GM19455 (cell line): ENCODE measurements around the gene HSPA12B.
"Not testable (repeated sequence)": the region's sequence is repeated elsewhere in the genome, so short reads cannot be mapped to it uniquely, and the experiment has no call there.

Experiments
- ATAC-seq: cut with Tn5 transposase; IDR thresholded peaks from one replicate; pipeline ENCODE4 v1.9.1; 2021; ENCODE audit not compliant: unreplicated experiment

Gene HSPA12B

DNA sequence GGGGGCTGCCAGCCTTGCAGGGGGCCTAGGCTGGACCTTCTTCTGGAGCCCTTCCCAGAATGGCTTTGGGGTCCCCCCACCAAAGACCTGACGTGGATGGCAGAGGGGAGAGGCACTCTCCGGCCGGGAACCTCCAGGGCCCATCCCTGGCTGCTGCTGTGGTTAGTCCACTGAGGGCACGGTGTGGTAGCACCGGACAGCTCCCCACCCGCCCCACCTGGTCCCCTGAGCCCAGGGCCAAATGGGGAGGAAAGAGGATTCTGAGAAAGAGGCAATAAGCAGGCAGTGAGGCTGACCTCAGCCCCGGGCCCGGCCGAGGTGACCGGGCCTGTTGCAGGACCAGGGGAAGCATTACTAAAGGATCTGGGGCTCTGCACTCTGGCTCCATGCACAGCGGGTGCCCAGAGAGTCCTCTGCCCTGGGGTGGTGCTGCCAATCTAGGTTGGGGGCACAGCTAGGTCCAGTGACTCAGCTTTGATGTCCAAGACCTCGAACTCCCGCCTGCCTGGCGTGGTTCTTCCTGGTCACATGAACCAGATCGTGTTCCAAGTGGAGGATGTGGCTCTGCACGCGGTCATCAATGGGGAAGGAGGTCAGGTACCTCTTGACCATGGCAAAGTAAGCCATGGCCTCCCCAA, 51.9 kb downstream of the HSPA12B start:
- ATAC-seq = no peak

DNA sequence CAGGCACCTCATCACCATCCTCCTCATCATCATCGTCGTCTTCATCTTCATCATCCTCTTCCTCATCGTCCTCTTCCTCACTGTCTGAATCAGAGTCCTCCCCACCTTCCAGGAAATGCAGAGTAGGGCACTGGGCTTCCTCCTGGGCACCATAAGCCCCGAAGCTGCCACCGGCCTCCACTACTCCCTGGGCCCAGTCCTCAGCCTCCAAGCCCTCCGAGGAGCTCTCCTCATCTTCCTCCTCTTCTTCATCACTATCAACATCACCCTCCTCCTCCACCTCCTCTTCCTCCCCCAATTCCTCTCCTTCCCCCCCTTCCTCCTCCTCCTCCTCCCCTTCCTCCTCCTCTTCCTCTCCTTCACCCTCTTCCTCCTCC, 52.4 kb downstream of the HSPA12B start:
- no peak for ATAC-seq

DNA sequence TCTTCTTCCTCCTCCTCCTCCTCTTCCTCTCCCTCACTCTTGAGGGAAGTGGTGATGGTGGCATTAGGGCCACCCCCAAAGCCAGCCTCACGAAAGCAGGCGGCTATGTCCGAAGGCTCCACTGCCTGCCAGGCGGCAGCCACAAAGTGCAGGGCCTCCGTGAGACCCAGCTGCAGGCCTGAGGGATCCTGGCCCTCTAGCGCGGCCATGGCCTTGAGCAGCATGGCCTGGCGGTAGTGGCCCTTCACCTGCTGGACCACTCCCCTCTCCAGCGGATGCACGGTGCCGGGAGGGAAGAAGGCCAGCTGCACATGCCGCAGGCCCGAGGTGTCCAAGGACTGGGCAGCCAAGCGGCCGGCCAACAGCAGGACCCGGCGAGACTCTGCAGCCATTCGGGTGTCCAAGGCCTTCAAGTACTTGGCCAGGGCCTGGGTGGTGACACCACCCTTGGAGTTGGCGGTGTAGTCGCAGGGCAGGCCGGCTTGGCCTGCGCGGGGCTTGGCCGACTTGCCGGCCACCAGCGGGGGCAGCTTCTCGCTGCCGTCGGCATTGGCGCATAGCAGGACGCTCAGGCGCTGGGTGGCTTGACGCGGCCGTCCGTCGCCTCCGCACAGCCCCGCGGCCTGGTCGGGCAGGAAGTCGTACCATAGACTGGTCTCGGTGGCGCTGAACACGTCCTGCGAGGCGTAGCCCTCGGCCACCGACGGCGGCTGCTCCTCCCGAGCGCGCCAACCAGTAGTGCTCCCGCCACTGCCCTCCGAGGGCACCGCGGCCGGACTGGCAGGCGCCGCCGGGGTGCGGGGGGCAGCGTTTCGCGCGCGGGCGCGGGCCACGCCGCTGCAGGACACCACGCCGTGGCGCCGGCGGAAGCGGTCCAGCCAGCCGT, 53.0 kb downstream of the HSPA12B start:
- no peak for ATAC-seq

DNA sequence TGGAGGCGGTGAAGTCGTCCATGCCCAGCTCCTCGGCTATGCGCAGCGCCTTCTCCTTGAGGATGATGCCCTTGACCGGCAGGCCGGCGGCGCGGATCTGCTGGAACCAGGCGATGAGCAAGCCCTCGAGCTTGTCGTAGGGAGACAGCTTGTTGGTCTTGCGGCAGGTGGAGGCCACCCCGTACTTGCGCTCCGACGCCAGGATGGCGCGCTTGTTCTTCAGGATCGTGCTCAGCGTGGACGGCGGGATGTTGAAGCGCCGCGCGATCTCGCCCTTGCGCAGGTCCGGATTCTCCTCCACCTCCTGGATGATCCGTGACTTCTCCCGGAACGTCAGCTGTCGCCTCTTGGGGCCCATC, 53.6 kb downstream of the HSPA12B start:
- peak; percentile 32 for ATAC-seq

DNA sequence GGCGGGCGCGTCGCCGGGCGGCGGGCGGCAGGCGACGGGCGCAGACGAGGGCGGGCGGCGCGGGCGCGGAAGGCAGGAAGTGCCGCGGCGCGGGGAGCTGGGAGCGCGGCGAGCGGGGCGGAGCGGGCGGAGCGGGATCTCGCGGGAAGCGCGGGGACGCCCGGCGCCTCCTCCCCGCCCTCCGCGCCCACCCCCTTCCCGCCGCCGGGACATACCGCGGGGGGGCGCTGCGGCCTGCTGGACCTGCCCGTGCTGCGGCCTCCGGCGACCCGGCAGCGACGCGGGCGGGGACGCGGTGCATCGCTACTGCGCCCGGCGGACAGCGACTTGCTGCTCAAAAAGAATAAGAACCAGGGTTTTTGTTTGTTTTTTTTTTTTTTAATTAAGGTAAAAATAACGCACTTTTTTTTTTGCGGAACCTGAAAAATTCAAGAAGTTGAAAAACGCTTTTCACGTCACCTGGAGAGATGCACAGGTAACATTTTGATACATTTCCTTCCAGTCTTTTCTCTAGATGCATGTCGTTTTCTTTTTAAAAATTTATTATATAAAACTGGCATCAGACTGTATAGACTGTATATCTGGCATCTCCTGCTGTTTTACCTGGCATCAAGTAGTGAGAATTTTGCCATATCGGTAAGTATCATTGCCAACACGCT, 54.3 kb downstream of the HSPA12B start, which contains the start of gene CENPB:
Gene CENPB (minus strand): TSS at position 76 of the 659 bp plus-strand sequence. CDS start 257 bp downstream, outside the sequence.
- peak; percentile 77 for ATAC-seq

DNA sequence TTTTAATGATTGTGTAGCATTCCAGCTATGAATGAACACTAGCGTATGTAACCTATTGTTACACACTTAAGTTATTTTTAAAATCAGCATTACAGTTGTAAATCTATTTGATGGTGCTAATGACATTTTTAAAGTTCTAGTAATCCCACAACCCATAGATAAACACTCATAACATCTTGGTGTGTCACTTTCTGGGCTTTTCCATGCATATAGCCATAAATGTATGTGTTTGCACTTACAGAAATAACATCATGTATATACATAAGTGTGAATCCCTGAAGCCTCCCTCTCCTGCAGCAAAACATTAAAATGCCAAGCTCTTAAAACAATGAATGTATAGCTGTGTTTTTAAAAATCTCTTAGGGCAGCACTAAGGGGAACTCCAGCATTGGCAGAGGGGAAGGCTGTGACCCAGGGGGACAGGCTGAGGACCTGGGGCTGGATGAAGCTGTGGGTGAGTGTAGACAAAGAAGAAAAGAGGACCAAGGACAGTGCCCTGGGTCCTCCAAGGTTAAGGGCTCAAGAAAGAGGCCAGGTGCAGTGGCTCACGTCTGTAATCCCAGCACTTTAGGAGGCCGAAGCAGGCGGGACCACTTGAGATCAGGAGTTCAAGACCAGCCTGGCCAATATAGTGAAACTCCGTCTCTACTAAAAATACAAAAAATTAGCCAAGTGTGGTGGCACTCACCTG, 55.0 kb downstream of the HSPA12B start:
- no peak for ATAC-seq

DNA sequence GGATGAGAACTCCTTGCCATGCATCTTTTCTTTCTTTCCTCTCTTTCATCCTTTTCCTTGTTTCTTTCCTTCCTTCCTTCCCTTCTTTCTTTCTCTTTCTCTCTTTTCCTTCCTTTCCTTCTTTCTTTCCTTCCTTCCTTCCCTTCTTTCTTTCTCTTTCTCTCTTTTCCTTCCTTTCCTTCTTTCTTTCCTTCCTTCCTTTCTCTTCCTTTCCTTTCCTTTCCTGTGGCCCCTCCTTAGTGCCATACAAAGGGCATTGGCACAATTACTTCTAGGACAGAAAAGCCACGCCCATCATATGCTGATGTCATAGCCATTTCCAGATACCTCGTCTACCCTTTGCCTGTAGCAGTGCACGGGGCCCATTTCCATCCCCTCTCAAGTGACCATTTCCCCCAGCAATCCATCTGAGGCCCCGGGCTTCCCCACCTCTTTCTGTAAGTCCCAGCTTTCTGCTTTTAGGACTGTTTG, 56.2 kb downstream of the HSPA12B start:
- ATAC-seq = no peak

DNA sequence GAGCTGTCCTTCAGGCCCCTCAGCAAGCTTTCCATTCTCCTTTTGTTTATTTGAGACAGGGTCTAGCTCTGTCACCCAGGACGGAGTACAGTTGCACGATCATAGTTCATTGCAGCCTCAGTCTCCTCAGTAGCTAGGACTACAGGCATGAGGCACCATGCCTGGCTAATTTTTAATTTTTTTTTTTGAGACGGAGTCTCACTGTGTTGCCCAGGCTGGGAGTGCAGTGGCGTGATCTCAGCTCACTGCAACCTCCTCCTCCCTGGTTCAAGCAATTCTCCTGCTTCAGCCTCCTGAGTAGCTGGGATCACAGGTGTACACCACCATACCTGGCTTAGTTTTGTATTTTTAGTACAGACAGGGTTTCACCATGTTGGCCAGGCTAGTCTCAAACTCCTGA, 56.7 kb downstream of the HSPA12B start:
- ATAC-seq = not testable (repeated sequence)

DNA sequence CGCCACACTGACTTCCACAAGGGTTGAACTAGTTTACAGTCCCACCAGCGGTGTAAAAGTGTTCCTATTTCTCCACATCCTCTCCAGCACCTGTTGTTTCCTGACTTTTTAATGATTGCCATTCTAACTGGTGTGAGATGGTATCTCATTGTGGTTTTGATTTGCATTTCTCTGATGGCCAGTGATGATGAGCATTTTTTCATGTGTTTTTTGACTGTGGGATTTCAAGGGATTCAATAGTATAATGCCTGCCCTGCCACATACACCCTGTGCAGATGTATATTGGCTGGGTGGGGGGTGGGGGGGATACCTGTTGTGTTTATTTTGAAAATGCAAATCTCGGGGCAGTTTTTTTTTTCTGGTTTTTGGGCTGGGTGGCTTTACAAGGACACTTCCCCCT, 61.7 kb downstream of the HSPA12B start:
- not testable (repeated sequence) for ATAC-seq

DNA sequence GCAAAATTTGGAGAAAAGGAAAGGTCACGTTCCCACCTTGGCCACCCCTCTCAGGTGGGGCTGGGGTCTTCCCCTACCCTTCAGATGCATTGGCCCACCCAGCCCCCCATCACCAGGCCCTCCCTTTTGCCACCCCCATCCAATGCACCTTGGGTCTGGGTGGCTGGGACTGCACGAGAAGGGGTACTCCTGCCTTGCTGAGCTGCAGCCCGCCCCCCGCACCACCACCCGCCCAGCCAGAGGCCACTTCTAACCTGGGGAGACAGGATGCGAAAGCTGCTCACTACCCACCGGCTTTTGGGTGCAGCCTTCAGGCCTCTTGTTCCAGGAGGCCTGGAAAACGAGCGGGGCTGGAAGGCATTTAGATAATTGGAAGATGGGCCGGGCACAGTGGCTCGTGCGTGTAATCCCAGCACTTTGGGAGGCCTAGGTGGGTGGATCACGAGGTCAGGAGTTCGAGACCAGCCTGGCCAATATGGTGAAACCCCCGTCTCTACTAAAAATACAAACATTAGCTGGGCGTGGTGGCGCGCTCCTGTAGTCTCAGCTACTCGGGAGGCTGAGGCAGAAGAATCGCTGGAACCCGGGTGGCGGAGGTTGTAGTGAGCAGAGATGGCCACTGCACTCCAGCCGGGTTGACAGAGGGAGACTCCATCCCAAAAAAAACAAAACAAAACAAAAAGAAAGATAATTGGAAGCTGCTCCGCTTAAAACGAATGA, 62.4 kb downstream of the HSPA12B start:
- ATAC-seq = no peak

DNA sequence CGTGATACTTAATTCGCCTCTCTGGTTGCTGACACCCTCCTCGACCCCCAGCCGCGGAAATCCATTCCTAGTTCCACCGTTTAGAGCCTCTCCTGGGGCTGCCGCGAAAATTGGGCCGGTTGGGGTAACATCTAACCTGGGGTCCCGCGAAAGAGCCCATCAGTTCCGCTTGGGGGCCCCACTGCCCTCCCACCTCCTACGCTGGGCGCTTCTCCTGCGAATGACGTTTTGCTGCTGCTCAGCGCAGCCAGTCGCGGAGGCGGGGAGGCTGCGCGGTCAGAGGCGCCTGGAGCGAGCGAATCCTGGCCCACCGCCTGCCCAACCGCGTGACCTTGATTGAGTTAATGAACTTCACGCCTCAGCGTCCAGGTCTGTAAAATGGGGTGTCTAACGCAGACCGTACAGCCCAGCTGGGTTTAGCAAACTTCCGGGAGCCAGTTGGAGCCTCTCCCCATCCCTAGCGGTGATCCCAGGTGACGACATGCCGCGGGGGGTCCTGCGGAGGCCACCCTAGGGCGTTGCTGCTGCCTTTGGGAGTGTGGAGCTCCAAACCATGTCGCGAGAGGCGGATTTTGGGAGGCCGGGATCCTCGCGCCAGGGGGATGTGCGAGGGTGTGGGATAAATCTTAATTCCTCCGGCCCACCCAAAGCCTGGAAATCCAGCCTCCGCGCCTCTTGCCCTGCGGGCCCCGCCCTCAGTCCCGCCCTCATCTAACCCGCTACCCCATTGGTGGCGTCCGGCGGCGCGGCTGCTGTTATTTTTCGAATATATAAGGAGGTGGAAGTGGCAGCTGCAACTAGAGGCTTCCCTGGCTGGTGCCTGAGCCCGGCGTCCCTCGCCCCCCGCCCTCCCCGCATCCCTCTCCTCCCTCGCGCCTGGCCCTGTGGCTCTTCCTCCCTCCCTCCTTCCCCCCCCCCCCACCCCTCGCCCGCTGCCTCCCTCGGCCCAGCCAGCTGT, 63.3 kb downstream of the HSPA12B start, which contains the start of gene CDC25B:
Gene CDC25B (plus strand): TSS at position 800 of the 958 bp plus-strand sequence. CDS start 222 bp downstream, outside the sequence.
- ATAC-seq = peak; percentile 68

DNA sequence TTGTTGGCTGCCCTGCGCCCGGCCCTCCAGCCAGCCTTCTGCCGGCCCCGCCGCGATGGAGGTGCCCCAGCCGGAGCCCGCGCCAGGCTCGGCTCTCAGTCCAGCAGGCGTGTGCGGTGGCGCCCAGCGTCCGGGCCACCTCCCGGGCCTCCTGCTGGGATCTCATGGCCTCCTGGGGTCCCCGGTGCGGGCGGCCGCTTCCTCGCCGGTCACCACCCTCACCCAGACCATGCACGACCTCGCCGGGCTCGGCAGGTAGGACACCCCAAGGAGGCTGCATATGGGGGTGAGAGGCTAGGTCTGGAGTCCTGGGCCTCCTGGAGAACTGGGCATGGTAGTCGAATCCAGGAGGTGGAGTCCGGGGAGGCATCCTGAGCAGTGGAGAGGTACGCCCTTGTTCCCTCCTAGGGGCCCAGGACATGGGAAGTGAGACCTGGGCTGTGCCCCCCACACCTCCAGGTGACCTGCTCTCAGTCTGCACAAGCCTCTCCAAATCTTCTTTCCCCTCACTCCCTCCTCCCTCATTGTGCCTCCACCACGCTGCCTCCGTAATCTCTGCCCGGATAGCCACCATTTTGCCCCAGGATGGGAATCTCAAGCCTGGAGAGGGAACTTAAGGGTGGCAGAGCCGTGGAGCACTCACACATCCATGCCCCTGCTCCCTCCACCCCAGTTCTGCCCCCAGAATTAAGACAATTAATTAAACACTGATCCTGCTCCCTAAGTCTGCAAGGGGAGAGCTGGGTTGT, 64.2 kb downstream of the HSPA12B start:
- no peak for ATAC-seq

DNA sequence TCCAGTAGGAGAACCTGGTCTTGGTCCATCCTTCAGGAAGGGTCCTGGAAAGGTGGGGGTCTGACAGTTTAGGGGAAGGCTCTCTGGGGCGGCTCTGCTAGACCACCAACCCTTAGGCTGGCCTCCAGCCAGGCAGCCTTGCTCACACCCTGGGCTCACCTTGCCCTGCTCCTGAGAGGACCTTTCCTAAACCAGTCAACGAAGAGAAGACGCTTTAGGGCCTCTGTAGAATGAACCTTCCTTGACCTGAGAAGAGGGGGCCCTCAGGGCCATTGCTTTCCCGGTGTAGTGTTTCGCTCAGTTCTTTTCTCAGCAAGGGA, 64.7 kb downstream of the HSPA12B start:
- ATAC-seq = no peak

DNA sequence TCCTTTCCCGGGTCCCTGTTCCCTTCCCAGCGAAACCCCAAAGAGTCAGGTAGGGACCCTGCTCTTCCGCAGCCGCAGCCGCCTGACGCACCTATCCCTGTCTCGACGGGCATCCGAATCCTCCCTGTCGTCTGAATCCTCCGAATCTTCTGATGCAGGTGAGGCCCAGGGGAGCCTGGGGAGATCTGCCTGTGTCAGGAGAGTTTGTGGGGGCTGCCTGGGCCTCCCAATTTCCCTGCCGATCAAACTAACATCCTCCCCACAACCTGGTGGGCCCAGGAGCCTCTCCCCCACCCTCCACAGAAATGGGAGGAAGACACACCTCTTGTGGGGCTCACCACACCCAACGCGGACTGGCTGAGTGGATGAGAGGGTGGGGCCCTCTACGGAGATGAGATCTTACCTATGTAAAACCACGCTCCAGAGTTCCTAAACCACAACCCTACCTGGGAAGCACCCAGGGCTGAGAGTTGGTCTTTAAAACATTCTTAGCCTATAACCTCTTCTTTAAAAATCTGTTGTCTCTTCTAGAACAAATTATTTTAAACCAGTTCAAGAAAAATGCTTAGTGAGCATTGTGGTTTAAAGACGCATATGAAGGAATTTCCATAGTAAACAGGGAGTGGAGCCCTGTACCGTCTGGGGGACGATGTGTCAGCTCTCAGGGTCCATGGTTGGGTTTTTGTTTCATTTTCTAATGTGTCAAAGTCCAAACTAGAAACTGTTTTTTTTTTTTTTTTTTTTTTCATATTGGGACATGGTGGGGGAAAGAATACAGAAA, 65.3 kb downstream of the HSPA12B start:
- ATAC-seq = no peak

DNA sequence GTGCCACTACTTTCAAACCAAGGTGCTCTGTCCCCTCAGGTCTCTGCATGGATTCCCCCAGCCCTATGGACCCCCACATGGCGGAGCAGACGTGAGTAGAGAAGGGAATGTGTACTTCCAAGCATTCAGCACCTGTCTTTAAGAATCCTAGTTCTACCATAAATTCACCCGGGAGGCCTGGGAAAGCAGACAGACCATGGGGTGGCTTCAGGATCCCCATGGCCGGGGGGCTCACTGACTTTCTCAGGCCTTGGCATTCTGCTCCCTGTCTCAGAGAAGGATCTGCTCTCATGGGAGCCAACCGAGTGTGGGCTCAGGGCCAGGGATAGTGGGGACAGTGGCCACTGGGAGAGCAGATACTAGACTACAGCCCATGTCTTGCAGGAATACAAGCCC, 65.9 kb downstream of the HSPA12B start:
- ATAC-seq = no peak

DNA sequence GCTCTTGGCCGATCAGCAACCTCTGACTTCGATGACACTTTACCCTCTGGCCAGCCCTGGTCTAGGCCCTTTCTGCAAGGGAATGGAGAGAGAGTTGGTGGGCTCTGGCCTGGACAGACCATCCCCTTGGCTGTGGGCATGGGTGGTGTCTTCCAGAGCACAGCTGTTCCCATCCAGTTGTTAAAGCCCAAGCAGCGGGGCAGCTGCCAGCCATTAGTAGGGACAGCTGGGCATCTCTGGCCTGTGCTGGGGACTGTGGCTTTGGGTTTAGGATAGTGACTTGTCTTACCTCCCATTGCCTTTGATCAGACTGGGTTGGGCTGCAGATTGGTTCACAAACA, 66.4 kb downstream of the HSPA12B start:
- ATAC-seq = no peak

DNA sequence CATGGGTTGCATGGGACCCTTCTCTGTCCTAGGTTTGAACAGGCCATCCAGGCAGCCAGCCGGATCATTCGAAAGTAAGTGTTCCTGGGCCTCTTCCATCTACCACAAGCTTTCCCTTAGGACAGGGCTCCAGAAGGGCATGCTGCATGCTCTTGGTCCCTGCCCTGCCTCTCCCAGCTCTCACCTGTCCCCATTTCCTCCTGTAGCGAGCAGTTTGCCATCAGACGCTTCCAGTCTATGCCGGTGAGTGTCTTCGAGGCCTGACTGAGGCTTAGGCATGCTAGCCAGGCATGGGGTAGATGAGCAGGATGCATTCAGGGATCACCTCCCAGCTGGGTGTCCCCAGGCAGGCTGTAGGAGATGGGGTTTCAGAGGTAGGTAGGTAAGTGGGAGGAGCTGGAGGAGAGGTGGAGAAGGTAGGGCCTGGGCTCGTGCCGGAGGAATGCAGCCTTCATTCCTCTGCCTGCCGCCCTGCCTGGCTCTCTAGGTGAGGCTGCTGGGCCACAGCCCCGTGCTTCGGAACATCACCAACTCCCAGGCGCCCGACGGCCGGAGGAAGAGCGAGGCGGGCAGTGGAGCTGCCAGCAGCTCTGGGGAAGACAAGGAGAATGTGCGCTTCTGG, 67.9 kb downstream of the HSPA12B start:
- no peak for ATAC-seq

DNA sequence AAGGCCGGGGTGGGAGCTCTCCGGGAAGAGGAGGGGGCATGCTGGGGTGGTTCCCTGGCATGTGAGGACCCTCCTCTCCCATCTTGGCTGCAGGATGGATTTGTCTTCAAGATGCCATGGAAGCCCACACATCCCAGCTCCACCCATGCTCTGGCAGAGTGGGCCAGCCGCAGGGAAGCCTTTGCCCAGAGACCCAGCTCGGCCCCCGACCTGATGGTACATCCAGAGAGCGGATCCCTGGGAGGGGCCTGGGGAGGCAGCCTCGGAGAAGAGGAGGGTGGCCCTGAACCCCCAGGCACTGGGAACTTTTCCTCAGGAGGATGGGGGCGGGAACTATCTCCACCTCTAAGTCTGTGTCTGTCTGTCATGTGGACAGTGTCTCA, 68.4 kb downstream of the HSPA12B start:
- no peak for ATAC-seq
